Right cardiac atrium (tissue), 5 donors: ENCODE measurements around the gene GPC5. TPM values are rescaled to one million over a fixed set of nuclear protein-coding genes. Genes with fewer than 3 reads are reported as not detected.

Source experiments
- ATAC-seq, 2 donors: fragments of 200-7000 bp; cut with Tn5 transposase; one replicate each; pipeline versions ENCODE4 v1.8.0 to v1.9.1; 2020; ENCODE audit warnings: moderate library complexity in 2 of 2, mild to moderate bottlenecking in 1 of 2
- DNase-seq, 3 donors: peaks; one replicate each; pipeline ENCODE4 v3.0.0-alpha.2; 2020
- H3K27ac ChIP-seq: one replicate; pipeline ENCODE4 v1.5.1; 2013; ENCODE audit warnings: mild to moderate bottlenecking, low read length, control low read depth, moderate library complexity
- H3K27me3 ChIP-seq: one replicate; pipeline ENCODE4 v1.6.1; 2013; ENCODE audit not compliant: control insufficient read depth, insufficient read depth
- H3K4me1 ChIP-seq: one replicate; pipeline ENCODE4 v1.6.1; 2013; ENCODE audit warnings: low read length; ENCODE audit not compliant: control insufficient read depth, insufficient read depth
- H3K4me3 ChIP-seq: one replicate; pipeline ENCODE4 v1.5.1; 2013; ENCODE audit warnings: low read length, control low read depth
- H3K9me3 ChIP-seq: one replicate; pipeline ENCODE4 v1.6.1; 2013; ENCODE audit warnings: low read length; ENCODE audit not compliant: control insufficient read depth
- WGBS: extraction: QIAGEN DNeasy Blood & Tissue Kit; methylation state at CpG from one replicate; pipeline ENCODE4 v1.1.7; 2013; 5-methylcytosine and 5-hydroxymethylcytosine counted together
- intact Hi-C, 4 donors: fragments of 100-400 bp; cut with DNase I; formaldehyde crosslinking; loops; one replicate each; pipeline versions ENCODE4 v1.11.0 to v1.14.0; 2022 to 2023
- polyA plus RNA-seq: library from polyadenylated mRNA; stranded (reverse); fragments of 200-250 nt; gene quantifications from one replicate; pipeline ENCODE4 v1.2.3, GENCODE V29; 2013
- total RNA-seq, 4 donors: library from RNA; stranded (reverse); fragmentation: NEBNext Ultra II Directional; extraction: Animal tissue kit (Norgen Biotek cat#: 25700); gene quantifications; one replicate each; pipeline ENCODE4 v1.2.1, GENCODE V29; 2021
- donor health status: healthy with polysubstance abuse.
- donor health status: DM: no; HTN: yes; CAD: no.
- donor health status: DM: no; HTN: no; CAD: no.
- donor health status: DM: no; HTN: yes; CAD: no; lungs with severe emphysema.
- donor health status: DM: yes; HTN: yes; CAD: no.

GPC5 gene
- total and polyA plus RNA-seq, 5 donors, result 0.99 to 4.3 (median 2.6) TPM

GRCh38 chr13:92224825-92225224 is 826.4 kb downstream of the GPC5 start:
- Histone ChIP-seq H3K27me3 (no peaks in the 10 kb centered on the region), H3K9me3 (no peaks in the 10 kb centered on the region), H3K27ac (no peak overlapping the region), H3K4me3 (no peak overlapping the region), H3K4me1 (no peaks in the 10 kb centered on the region)
- ATAC-seq (peak in 1 of 2 donors; percentile 35), DNase-seq (no peak)
- intact Hi-C loops, result no loop called here

DNA sequence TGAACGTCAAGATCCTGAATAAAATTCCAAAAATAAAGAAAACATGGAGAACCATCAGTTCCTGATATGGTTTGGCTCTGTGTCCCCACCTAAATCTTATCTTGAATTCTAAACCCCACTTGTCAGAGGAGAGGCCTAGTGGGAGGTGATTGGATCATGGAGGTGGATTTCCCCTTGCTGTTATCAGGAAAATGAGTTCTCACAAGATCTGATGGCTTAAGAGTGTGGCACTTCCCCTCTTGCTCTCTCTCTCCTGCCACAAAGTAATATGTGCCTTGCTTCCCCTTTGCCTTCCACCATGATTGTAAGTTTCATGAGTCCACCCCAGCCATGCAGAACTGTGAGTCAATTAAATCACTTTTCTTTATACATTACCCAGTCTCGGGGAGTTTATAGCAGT is 827.4 kb downstream of the GPC5 start:
- ATAC-seq (no peak), DNase-seq (no peak)
- intact Hi-C loops, result no loop called here
- WGBS, result 56% methylated on average over 2 of the region's 2 CpGs
- H3K27ac ChIP-seq, result no peak overlapping the region
- no peaks in the 10 kb centered on the region for H3K9me3 ChIP-seq
- no peaks in the 10 kb centered on the region for H3K27me3 ChIP-seq
- no peaks in the 10 kb centered on the region for H3K4me1 ChIP-seq
- no peak overlapping the region for H3K4me3 ChIP-seq

DNA sequence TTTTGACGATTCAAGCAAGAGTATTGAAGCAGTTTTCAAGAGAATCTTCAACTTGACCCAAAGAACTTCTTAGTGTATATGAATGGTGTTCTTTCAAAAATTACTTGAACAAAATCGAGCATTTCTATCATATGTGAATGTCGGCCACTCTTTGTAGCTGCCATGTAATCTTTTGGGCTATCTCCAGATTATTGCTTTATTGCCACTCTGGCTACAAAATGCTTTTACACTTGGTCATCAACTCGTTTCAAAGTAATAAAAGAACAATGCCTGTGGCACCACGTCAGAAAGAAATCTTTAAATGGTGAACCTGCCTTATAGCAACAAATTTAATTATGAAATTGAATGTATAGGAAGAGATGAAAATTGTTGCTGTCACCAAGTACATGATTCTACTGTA is 834.5 kb downstream of the GPC5 start:
- Histone ChIP-seq H3K9me3 (no peaks in the 10 kb centered on the region), H3K4me3 (no peak overlapping the region), H3K27ac (no peak overlapping the region), H3K4me1 (no peaks in the 10 kb centered on the region), H3K27me3 (no peaks in the 10 kb centered on the region)
- intact Hi-C loops, result no loop called here
- DNase-seq, result no peak
- no peak for ATAC-seq
- 75% methylated on average over 5 of the region's 5 CpGs for WGBS

DNA sequence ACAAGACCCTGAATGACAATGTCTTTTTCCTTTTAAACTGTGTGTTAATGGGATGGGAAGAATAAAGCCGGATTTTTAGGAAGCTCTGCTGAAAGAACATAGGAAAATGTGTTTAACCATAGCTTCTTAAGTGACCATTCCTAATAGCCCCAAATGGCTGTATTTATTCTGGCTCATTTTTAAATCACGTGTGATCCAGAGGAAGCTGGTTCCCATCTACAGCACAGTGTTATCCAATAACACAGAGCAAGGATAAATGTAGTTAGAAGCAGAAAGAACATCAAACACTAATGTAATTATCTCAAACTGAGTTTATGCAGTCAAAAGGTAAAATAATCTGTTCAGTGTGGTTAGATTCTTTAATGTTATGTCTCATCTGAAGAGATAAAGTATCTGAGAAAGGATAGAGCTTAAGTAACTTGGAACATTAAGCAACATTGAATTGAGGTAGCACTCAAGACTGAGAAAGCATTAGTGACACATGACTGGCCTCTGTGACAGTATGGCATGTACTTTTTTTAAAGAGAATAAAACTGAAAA is 853.3 kb downstream of the GPC5 start:
- Histone ChIP-seq H3K9me3 (no peaks in the 10 kb centered on the region), H3K27me3 (no peaks in the 10 kb centered on the region), H3K27ac (no peak overlapping the region), H3K4me1 (no peaks in the 10 kb centered on the region), H3K4me3 (no peak overlapping the region)
- intact Hi-C loops, result no loop called here
- no peak for ATAC-seq
- DNase-seq, result no peak
- WGBS, result 36% methylated on average over 2 of the region's 2 CpGs

DNA sequence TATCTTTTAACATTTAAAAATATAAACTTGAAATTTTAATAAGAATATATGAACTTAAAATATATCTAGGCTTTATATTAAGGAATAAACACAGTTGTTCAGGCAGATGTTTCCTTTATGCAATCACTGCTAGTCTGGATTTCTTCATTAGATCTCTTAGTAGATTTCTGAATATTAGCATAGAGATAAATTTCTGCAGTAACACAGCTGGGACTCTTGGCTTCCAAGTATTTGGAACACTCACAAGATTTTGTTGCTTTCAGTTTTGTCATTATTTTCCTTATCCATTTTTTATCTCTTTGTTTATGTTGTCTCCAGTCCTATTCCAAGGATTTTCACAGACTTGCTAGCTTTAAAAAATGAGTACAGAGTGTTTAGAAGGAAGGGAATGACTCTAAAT is 857.1 kb downstream of the GPC5 start:
- intact Hi-C loops, result no loop called here
- Histone ChIP-seq H3K4me1 (no peaks in the 10 kb centered on the region), H3K27ac (no peak overlapping the region), H3K4me3 (no peak overlapping the region), H3K9me3 (no peaks in the 10 kb centered on the region), H3K27me3 (no peaks in the 10 kb centered on the region)
- ATAC-seq (no peak), DNase-seq (no peak)

GRCh38 chr13:92256211-92256610 is 857.8 kb downstream of the GPC5 start:
- H3K27me3 ChIP-seq, result no peaks in the 10 kb centered on the region
- WGBS, result 70% methylated on average over 4 of the region's 4 CpGs
- intact Hi-C loops, result no loop called here
- no peaks in the 10 kb centered on the region for H3K9me3 ChIP-seq
- DNase-seq, result no peak
- H3K4me1 ChIP-seq, result no peaks in the 10 kb centered on the region
- no peak overlapping the region for H3K4me3 ChIP-seq
- no peak for ATAC-seq
- H3K27ac ChIP-seq, result no peak overlapping the region

DNA sequence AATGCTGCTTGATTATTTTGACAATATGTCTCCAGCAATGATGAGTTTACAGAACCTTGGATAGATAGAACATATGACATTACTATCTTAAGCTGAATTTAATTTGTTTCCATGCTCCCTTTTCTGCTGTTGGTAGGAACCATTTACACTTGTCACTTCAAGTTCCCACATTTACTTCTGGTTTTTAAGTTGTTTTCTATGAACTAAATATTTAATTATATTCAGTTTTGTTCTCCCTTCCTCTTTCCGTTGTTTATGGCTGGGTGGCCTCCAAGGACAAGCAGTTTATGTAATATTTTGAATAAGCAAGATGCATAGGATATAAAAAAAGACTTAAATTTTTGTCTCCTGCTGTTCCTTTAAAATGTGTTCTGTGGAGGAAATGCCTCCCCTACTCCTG is 860.6 kb downstream of the GPC5 start:
- intact Hi-C loops, result no loop called here
- no peak for DNase-seq
- Histone ChIP-seq H3K9me3 (no peaks in the 10 kb centered on the region), H3K4me3 (no peak overlapping the region), H3K27ac (no peak overlapping the region), H3K27me3 (no peaks in the 10 kb centered on the region), H3K4me1 (no peaks in the 10 kb centered on the region)
- 56% methylated on average over 1 of the region's 1 CpG for WGBS
- no peak for ATAC-seq

DNA sequence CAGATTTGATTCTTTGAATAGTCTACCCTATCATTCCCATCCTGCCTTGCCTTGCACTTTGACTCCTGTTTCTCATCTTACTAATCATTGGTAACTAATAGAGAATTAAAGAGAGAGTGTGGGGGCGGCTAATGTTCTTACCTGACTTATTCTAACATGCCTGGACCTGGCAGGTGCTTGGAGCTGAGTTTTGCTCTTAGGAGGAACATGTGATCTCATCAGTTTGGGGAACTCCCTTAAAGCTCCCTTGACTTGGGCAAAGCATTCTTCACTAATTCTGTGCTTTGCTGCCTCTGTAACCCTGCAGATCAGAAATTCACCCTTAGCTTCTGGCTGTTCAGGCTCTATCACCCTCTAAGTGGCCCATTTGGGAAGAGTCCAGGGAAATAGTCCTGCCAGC is 861.1 kb downstream of the GPC5 start:
- intact Hi-C loops, result no loop called here
- H3K9me3 ChIP-seq, result no peaks in the 10 kb centered on the region
- H3K27me3 ChIP-seq, result no peaks in the 10 kb centered on the region
- DNase-seq (no peak), ATAC-seq (no peak)
- H3K4me1 ChIP-seq, result no peaks in the 10 kb centered on the region
- no peak overlapping the region for H3K4me3 ChIP-seq
- WGBS, result 83% methylated on average over 1 of the region's 1 CpG
- no peak overlapping the region for H3K27ac ChIP-seq

DNA sequence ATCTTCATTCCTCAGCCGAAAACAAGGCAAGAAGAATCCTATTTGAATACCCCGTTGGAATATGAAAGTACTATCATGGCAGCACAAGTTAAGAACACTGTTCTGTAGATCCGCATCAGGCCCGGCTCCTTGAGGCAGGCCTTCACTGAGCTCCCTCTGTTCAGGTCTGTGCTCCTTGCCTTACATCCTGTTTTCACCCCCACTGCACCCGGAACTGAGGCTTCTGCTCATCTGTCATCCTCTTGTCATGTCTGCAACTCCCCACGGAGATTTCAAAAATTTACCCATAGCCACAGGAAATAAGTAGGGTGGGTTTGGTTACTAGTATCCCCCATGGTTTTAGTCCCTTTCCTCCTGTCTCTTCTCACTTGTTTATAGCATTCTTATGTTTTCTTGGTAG is 861.9 kb downstream of the GPC5 start:
- Histone ChIP-seq H3K4me3 (no peak overlapping the region), H3K9me3 (no peaks in the 10 kb centered on the region), H3K27me3 (no peaks in the 10 kb centered on the region), H3K27ac (no peak overlapping the region), H3K4me1 (no peaks in the 10 kb centered on the region)
- intact Hi-C loops, result no loop called here
- ATAC-seq (no peak), DNase-seq (no peak)
- WGBS, result 69% methylated on average over 6 of the region's 6 CpGs

DNA sequence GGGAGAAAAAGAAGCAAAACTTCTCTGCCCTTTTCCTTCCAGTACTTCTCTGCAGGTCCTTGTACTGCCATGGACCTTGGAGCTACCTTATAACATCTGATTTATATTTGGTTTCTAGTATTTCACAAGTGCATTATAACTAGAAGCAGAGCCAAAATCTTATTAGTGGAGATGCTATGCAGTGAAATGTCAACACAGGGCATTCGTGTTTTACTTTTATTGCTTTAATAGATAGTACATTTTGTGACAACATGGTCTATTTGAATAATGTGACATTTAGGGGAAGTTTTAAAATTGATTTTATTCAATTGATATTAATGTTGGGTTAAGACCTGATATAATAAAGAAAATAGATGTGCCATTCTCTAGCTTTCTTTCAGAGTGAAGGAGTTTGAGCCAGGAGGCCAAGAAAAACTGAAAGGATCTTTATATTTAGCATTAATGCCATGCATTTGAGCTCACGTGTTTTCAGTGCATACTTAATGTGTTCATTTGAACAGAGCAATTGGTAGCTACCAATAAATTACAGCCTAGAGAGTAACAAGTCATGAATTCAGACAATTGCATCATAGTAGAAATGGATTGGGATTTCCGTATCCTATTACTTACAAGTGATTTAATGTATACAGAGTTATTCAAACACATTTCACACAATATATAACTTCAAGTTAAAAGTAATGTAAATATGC is 863.8 kb downstream of the GPC5 start:
- H3K27ac ChIP-seq, result no peak overlapping the region
- 72% methylated on average over 3 of the region's 3 CpGs for WGBS
- no peak for DNase-seq
- H3K27me3 ChIP-seq, result no peaks in the 10 kb centered on the region
- no peaks in the 10 kb centered on the region for H3K9me3 ChIP-seq
- H3K4me1 ChIP-seq, result no peaks in the 10 kb centered on the region
- no peak overlapping the region for H3K4me3 ChIP-seq
- intact Hi-C loops, result no loop called here
- ATAC-seq, result no peak

- WGBS, result 89% methylated on average over 1 of the region's 1 CpG
Observed at GRCh38 chr13:92265408-92265807, 867.0 kb downstream of the GPC5 start.

DNA sequence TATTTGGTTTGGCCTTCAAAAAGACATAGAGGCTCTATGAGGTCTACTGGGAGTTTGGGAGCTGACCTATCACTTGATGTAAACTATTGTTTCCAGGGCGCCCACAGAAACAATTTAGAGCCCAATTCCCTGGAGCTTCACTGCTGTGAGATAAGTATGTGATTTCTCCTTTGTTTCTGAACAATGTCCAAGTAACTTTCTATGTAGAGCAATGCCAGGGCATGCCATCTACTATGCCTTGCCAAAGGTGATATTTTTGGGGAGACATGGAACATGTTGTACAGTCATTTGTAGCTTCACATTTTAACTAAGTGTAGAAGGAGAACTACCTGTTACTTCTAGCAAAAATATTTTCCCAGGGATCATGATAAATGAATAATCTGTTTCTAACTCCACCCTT is 872.6 kb downstream of the GPC5 start:
- intact Hi-C loops, result no loop called here
- Histone ChIP-seq H3K4me1 (no peaks in the 10 kb centered on the region), H3K9me3 (no peaks in the 10 kb centered on the region), H3K4me3 (no peak overlapping the region), H3K27ac (no peak overlapping the region), H3K27me3 (no peaks in the 10 kb centered on the region)
- ATAC-seq (peak in 1 of 2 donors; percentile 57), DNase-seq (no peak)
- WGBS, result 80% methylated on average over 1 of the region's 1 CpG

More at GRCh38 chr13:92265408-92265807, 867.0 kb downstream of the GPC5 start:
- intact Hi-C loops, result no loop called here
- no peaks in the 10 kb centered on the region for H3K9me3 ChIP-seq
- H3K4me3 ChIP-seq, result no peak overlapping the region
- no peaks in the 10 kb centered on the region for H3K27me3 ChIP-seq
- H3K4me1 ChIP-seq, result no peaks in the 10 kb centered on the region
- ATAC-seq, result peak; percentile 54 to 66
- H3K27ac ChIP-seq, result no peak overlapping the region
- no peak for DNase-seq
